Hematopoietic multipotent progenitor cell treated with erythropoietin and hydrocortisone succinate and interleukin-3 and kit ligand, for 4 days (in vitro differentiated cells): ENCODE measurements around the gene ZNF609.
A peak's percentile ranks its signal among the peaks of the same experiment; 100 is the strongest.

ENCODE experiments used
- DNase-seq: peaks from one replicate; pipeline ENCODE4 v3.0.0-alpha.2; 2015

ZNF609 gene

DNA sequence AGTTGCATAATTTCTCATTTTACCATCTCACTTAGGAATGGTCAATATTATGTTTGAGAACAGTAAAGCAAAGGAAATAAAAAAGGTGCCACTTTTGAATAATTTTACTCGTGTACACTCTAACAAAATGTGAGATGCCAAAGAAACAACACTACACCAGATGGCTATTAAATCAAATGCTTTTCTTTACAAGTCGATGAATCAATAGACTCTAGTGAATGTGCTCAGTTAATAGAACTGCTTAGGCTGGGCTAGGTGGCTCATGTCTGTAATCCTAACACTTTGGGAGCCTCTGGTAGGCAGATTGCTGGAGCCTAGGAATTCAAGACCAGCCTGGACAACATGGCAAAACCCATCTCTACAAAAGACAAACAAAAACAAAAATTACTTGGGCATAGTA is 87.9 kb downstream of the ZNF609 start:
- DNase-seq = no peak

DNA sequence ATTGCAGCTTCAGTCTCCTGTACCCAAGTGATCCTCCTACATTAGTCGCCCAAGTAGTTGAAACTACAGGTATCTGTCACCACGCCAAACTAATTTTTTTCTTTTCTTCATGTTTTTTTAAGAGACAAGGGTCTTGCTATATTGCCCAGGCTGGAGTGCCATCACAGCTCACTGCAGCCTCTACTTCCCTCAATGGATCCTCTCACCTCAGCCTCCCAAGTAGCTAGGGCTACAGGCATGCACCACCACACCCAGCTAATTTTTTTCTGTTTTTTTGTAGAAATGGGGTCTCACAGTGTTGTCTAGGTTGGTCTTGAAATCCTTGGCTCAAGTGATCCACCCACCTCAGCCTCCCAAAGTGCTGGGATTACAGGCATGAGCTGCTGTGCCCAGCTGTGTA is 89.5 kb downstream of the ZNF609 start:
- DNase-seq = no peak

DNA sequence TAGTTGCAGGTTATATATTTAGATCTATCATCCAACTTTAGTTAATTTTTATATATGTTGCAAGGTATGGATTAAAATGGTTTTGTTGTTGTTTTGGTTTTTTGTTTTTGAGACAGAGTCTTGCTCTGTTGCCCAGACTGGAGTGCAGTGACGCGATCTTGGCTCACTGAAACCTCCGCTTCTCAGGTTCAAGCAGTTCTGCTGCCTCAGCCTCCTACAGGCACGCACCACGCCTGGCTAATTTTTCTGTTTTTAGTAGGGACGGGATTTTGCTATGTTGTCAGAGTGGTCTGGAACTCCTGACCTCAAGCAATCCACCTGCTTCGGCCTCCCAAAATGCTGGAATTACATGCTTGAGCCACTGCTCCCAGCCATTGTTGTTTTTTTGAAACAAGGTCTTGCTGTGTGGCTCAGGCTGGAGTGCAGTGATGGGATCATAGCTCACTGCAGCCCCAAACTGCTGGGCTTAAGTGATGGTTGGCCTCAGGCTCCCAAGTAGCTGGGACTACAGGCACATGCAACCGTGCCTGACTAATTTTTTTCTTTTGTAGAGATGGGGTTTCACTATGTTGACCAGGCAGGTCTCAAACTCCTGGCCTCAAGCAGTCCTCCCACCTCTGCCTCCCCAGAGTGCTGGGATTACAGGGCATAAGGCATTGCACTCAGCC is 92.0 kb downstream of the ZNF609 start:
- DNase-seq = no peak

DNA sequence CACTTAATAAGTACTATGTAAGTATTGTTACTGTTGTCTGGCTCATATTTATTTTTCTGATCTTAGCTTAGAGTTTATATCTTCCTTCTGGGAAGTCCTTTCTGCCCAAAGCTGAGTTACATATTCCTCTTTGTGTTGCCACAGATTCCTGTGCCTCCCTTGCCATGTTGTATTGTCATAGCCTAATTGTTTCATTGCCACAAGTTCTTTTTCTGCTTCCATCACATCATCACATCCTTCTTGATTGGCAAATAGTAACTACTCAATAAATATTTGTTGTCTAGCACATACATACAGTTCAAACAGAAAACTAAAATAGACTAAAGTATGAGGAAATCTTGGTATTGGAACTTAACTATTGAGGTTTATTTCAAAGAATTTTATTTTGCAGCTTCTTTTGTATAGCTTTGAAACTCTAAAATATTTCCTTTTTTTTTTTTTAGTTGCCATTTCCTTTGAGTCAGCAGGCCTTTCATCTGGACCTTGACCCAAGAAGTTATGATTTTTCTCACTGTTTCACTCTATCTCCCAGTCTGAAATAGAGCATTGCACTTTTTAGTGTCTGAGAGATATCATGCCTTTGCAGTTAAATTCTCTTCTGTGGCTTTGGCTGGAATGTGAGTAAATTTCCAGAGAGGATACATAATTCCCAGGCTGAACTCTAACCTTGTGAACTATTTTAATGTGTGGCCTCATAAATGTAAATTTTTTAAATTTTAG is 98.2 kb downstream of the ZNF609 start:
- DNase-seq = no peak

DNA sequence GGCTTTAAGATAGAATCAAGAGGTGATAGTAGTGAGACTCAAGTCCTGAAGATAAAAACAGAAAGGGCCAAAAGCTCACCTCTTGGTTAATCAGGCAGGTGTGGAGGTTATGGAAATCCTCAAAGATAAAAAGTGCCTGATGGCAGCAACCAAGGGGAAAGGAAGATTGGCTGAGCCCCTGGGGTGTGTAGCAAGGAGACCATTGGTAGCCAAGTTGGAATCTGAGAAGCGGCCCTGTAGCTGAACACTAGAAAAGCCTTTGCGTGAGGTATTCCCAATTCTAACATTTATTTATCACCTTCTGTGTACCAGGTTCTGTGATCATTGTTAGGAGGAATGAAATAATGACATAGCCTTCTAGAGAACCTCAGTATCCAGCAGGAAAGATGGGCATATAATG is 98.9 kb downstream of the ZNF609 start:
- DNase-seq = no peak

DNA sequence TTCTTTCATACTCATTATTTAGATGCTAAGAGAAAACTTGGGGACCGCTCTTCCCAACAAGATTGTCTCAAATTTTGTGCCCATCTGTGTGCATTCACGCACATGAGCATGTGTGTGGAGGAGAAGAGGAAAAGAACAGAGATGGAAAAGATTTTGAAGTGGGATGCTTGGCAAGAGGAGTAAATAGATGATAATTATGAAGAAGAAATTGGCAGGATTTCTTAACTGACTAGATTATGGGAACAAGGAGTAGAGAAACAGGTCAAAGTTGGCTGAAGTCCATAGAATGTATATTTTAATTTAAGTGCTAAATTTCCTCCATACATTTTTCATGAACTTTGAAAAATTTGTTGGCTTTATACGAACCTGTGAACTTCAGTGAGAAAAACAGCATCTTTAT is 100.1 kb downstream of the ZNF609 start:
- no peak for DNase-seq

DNA sequence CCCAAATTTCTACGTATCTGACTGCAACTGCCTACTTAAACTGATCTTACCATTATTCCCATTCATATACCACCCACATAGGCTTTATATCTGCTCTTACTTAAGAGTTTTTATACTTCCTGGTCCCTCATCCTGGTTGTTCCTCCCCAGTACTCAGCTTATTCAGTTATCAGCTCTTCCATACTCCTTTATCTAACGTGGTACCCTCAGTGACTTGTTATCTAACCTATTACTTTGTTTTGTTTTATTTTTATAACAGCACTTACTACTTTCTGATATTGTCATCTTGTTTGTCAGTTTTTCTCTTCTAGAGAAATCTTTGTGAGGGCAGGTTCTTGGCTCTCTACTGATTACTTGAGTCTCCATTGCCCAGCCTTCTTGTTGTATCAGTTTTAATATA is 100.6 kb downstream of the ZNF609 start:
- peak; percentile 49 for DNase-seq

DNA sequence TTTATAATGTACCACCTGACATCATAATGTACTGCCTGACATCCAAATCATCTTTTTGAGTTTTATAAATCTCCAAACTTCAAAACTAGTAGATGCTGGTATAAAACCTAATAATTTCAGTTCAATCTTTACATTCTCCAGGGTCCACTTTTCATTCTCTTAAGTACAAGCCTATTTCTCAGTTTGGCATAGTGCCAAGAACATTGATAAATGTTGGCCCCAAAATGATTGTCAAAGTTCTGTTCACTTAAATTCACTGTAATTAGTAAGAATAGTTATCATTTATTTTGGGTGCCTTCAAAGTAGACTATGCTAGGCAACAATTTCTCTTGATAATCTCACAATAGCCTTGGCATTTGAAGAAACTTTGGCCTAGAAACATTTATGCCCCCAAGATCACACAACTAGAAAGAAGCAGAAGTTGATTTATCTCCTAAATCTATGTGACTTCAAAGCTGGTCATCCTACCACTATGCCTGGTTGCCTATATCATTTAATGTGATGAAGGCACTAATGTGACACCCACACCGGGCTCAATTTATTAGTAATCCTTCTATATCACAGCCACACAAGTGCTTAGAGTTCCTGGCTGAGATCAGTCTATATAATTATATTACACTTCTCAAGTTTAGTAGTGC is 101.7 kb downstream of the ZNF609 start:
- DNase-seq = peak; percentile 69

DNA sequence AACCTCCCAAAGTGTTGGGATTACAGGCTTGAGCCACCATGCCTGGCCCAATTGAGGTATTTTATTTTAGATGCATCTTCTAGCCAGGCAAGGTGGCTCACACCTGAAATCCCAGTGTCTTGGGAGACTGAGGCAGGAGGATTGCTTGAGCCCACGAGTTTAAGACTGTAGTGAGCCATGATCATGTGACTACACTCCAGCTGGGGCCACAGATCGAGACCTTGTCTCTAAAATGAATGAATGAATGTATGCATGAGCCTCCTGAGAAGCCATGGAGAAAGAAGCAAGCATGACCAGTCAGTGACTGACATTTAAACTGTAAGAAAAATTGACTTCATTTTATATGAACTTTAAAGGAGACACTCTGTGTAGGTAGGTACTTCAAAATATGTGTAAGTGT is 105.7 kb downstream of the ZNF609 start:
- no peak for DNase-seq

DNA sequence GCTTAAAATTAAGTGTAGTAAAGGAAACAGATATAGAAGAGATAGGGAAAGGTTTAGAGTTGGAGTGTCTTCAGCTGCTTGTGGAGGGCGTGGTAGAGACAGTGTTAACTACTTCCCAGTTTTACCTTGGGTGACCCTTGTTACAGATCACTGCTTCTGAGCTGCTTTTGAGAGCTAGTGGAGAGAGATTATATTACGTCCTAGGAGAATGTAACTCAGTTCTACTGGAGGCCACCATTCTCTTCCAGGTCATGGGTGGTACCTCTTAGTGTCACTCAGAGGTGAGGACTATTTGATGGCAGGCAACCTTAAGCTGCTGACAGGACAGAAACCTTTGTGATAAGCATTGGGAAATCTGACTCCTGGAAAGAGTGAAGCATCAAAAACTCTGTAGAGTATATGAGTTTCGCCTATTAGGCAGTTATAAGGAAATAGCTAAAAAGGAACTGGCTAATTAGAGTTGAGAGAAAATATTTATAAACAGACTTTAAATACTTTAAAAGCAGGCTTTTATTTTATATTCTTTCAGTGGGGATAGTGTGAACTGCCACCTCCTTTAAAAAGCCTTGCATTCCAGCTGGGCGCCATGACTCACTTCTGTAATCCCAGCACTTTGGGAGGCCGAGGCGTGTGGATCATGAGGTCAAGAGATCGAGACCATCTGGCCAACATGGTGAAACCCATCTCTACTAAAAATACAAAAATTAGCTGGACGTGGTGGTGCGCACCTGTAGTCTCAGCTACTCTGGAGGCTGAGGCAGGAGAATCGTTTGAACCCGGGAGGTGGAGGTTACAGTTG is 106.5 kb downstream of the ZNF609 start:
- peak; percentile 72 for DNase-seq

DNA sequence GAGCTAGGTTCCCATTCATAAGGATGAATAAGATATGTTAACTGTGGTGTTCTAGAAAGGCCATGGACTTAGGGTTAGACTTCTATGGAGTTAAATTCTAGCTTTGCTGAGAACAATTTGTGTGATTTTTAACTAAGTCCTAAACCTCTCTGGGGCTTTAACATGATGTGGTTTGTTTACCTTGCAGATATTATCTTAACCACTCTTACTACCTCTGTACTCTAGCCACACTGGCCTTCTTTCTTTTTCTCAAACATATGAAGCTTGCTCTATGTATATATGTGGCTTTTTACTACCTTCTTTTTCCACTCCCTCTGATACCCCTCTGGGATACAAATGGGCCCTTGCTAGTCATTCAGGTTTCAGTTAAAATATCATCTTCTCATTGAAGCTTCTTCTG is 108.4 kb downstream of the ZNF609 start:
- DNase-seq = no peak

DNA sequence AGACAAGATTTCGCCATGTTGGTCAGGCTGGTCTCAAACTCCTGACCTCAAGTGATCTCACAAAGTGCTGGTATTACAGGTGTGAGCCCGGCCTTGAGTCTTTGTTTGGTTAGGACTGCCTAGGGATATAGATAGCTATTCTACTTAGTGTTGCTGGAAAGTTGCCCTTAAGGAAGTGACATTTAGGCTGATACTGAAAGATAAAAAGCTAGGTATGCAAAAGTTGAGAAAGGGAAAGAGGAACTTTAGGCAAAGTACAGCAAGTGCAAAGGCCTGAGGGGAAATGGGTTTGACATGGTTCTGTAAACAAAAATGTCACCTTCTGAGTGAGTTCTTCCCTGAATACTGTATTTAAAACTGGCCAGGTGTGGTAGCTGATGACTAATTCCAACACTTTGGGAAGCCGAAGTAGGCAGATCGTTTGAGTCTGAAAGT is 111.5 kb downstream of the ZNF609 start:
- DNase-seq = peak; percentile 82

DNA sequence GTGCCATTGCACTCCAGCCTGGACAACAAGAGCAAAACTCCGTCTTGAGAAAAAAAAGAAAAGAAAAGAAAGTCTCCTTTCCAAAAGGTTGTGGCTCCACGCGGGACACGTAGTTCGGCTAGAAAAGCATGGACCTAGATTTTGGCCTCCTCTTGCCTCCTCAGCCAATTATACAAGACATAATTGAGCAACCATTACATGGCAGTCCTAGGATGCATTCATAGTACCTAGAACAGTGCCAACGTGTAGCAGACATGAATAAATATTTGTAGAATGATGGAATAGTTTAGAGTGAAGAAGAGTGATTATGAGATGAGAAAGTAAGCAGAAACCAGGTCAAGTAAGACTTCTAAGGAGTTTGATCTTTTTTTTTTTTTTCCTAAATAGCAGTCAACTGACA is 112.5 kb downstream of the ZNF609 start:
- DNase-seq = no peak

DNA sequence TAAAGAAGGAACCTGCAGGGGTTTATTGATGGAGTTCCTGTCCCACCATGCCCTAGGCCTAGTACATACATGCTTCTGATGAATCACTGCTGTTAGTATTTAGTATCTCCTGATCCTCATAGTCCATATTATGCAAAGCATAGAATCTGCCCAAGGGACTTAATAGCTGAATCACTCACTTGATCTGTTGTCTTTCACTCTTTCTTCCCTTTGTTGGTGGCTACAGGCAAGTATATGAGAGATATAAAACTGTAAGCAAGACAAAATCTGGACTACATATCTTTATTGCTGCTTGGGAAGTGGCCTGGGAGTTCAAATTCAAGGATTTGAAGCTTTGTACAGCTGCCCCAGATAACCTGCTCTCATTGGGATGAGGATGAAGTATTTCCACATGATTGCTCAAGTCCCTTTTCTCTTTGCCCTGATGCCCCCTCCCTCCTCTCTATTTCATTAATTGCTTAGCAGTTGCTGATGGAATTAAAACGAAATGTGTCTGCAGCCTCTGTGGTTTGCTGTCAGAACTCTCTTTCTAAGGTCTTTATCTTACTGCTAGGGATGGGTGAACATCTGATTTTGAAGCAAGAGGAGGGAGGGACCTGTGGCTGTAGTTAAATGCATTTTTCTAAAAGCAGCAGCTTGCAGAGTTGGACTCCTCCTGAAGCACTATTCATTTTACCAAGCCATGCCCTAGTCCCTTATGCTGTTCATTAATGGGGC is 114.1 kb downstream of the ZNF609 start:
- DNase-seq = peak; percentile 61

DNA sequence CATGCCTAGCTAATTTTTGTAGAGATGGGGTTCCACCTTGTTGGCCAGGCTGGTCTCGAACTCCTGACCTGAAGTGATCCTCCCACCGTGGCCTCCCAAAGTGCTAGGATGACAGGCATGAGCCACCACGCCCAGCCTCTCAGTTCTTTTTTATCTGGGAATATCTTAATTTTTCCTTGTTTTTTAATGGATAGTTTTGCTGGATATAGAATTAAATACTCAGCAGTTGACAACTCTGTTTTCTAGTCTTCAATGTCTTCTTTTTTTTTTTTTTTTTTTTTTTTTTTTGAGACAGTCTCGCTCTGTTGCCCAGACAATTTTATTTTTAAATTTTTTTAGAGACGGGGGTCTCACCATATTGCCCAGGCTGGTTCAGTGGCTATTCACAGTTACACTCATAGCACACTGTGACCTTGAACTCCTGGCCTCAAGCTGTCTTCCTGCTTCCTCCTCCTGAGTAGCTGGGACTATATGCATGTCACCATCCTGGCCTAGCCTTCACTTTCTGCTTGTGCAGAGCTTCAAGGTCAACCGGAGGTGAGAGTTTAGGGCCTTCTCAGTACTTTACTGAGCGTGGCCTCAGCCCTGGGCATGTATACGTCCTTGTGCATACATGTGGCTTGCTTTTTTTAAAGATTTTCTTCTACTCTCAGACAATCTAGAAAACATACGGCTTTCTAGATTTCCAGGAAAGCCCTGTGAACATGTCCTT is 120.5 kb downstream of the ZNF609 start:
- DNase-seq = no peak

DNA sequence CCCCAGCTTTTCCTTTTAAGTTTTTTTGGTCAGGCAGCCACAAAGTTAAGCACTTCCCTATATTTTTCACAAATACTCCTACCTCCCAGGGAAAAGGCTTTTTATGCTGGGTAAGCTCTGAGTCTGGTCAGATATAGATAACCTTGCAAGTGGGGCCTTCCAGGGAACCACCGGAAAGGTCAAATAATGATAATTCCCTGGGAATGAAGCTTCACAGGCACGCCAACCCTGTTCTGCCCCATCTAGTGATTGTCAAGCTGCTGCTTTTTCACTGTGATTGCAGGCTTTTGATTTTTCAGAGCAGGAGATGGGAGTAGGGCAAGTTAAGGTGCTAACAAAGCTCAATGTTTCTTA is 121.0 kb downstream of the ZNF609 start:
- no peak for DNase-seq

DNA sequence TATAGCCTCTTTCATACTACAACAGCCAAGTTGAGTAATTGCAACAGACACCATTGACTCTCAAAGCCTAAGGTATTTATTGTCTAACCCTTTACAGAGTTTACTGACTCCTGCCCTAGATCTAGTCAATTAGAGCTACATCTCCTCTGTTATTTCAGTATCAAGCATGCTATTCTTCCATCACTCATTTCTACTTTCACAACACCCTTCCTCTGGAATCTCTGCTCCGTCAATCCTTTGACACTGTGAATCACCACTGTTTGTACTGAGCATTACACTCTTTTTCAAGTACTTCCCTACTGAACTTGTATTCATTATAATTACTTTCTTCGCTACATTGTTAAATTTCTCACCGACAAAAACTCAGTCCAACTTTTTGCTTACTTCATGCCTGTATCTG is 121.8 kb downstream of the ZNF609 start:
- DNase-seq = no peak

DNA sequence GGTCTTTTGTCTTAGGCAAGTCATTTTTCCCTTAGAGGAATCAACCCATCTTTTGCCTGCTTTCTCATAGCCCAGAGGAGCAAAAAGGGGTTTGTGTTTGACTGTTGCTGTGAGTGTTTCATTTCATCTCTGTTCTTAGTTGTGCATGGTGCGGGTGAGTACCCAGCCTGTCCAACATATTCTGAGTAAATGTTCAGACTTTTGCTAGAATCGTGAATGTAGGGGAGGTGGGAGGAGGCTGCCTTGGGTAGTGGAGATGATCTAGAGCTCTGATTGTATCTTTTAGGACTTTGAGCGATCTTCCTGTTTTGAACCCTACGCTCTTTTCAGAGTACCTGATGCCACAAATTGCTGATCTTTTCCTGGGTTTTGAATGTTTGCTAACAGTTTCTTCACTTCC is 123.1 kb downstream of the ZNF609 start:
- no peak for DNase-seq

DNA sequence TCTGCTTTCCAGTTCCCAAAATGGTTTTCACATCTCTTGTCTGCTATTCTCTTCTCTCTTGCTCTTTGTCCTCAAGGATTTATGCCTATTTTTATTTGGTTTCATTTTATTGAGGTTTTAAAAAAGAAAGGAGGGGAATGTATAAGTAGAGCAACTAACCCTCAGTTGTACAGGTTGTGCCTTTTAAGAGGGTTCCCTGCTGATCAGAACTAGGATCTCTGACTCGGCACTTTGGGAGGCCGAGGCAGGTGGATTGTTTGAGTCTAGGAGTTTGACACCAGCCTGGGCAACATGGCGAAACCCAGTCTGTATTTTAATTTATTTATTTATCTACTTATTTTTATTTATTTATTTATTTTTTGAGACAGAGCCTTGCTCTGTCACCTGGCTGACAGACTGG is 123.6 kb downstream of the ZNF609 start:
- no peak for DNase-seq

DNA sequence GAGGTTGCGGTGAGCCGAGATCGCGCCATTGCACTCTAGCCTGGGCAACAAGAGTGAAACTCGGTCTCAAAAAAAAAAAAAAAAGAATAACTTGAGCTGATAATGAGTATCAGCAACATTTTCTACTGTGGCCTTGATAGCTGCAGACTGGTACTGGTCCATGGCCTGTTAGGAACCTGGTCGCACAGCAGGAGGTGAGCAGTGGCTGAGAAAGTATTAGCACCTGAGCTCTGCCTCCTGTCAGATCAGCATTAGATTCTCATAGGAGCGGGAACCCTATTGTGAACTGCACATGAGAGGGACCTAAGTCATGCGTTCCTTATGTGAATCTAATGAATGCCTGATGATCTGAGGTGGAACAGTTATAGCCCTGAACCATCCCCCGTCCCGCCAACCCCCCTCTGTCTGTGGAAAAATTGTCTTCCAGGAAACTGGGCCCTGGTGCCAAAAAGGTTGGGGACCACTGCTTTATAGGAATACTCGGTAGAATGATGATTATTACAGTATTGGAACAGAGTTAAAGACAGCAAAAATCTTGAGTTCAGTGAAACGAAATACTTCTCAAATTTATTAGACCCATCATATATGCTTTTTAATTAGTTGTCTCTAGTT is 126.0 kb downstream of the ZNF609 start:
- DNase-seq = no peak

DNA sequence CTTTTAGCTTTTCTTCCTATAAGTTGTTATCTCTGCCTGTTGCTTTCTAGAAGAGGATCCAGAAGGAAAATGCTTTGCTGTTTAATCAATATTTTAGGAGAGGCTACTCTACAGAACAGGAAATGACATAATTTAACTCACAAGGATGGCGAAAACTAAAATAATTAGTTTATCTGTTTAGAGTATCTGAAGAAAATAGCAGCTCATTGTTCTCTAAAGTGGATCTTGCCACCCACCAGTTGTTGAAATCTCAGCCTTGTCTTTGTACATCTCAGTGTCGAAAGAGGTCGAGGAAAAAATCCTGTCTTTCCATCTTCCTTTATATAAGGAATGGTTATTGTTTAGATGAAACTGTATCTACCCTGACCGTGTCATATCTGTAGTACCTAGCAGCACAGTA is 126.6 kb downstream of the ZNF609 start:
- no peak for DNase-seq
